SU-DHL-6 (cell line): ENCODE results near the gene OR6Q1.
"Not testable (repeated sequence)": the region's sequence is repeated elsewhere in the genome, so short reads cannot be mapped to it uniquely, and the experiment has no call there.

Experiments
- CTCF ChIP-seq: fragments of 200-600 bp; sonication (generic); IDR thresholded peaks from one replicate; pipeline ENCODE4 v1.5.1; 2017; ENCODE audit warnings: antibody characterized with exemption, mild to moderate bottlenecking, low read length, moderate library complexity; ENCODE audit not compliant: insufficient read depth, poor library complexity, severe bottlenecking
- EZH2phosphoT487 ChIP-seq: fragments of 200-600 bp; sonication (generic), shearing (Covaris generic); conservative IDR thresholded peaks from 2 replicates; pipeline ENCODE4 v1.6.1; 2018; ENCODE audit warnings: mild to moderate bottlenecking, antibody characterized with exemption, low read length, moderate library complexity, mixed read lengths

GRCh38 chr11:58000021-58000420 lies 30.7 kb upstream of the OR6Q1 start:
- TF ChIP-seq CTCF, EZH2phosphoT487: not testable (repeated sequence)
